GF-D8 (cell line): ENCODE results near the gene ASTN2.

Experiments used
- DNase-seq: peaks from one replicate; lab custom pipeline; 2025; lab: John Stamatoyannopoulos, UW

ASTN2 gene

GRCh38 chr9:116453785-116454184 is 961.1 kb downstream of the ASTN2 start:
- no peak for DNase-seq

- DNase-seq: no peak
These were observed 962.2 kb downstream of the ASTN2 start for GRCh38 chr9:116452634-116453033.

GRCh38 chr9:116452227-116452626 is 962.6 kb downstream of the ASTN2 start:
- no peak for DNase-seq

GRCh38 chr9:116451500-116452115 is 963.2 kb downstream of the ASTN2 start:
- no peak for DNase-seq

- DNase-seq: no peak
These were observed 964.3 kb downstream of the ASTN2 start for GRCh38 chr9:116450378-116451139.

- no peak for DNase-seq
These were observed 964.9 kb downstream of the ASTN2 start for GRCh38 chr9:116449949-116450348.

GRCh38 chr9:116448431-116448830 is 966.4 kb downstream of the ASTN2 start:
- no peak for DNase-seq

- no peak for DNase-seq
These were observed 966.9 kb downstream of the ASTN2 start for GRCh38 chr9:116447934-116448333.

- no peak for DNase-seq
These were observed 972.3 kb downstream of the ASTN2 start for GRCh38 chr9:116442528-116442927.

- no peak for DNase-seq
These were observed 977.2 kb downstream of the ASTN2 start for GRCh38 chr9:116437411-116438370.

- DNase-seq: no peak
These were observed 978.7 kb downstream of the ASTN2 start for GRCh38 chr9:116436121-116436520.

GRCh38 chr9:116435706-116436105 is 979.2 kb downstream of the ASTN2 start:
- DNase-seq: no peak

- DNase-seq: no peak
These were observed 980.5 kb downstream of the ASTN2 start for GRCh38 chr9:116434314-116434713.

GRCh38 chr9:116432051-116432450 is 982.8 kb downstream of the ASTN2 start:
- DNase-seq: no peak

GRCh38 chr9:116430849-116431248 is 984.0 kb downstream of the ASTN2 start:
- no peak for DNase-seq

GRCh38 chr9:116425244-116425643 is 989.6 kb downstream of the ASTN2 start:
- DNase-seq: no peak

GRCh38 chr9:116423149-116423548 is 991.7 kb downstream of the ASTN2 start:
- DNase-seq: no peak

- no peak for DNase-seq
These were observed 992.5 kb downstream of the ASTN2 start for GRCh38 chr9:116422119-116422979.

GRCh38 chr9:116420993-116421538 is 993.8 kb downstream of the ASTN2 start:
- no peak for DNase-seq

- DNase-seq: no peak
These were observed 995.7 kb downstream of the ASTN2 start for GRCh38 chr9:116419181-116419580.

GRCh38 chr9:116417464-116417863 is 997.4 kb downstream of the ASTN2 start:
- DNase-seq: no peak
